GM21737 (cell line): Measurements from ENCODE around the gene TLL1.

Experiments used
- ATAC-seq: cut with Tn5 transposase; IDR thresholded peaks from one replicate; pipeline ENCODE4 v1.9.1; 2021; ENCODE audit warnings: mild to moderate bottlenecking, moderate library complexity; ENCODE audit not compliant: unreplicated experiment

Gene TLL1

DNA sequence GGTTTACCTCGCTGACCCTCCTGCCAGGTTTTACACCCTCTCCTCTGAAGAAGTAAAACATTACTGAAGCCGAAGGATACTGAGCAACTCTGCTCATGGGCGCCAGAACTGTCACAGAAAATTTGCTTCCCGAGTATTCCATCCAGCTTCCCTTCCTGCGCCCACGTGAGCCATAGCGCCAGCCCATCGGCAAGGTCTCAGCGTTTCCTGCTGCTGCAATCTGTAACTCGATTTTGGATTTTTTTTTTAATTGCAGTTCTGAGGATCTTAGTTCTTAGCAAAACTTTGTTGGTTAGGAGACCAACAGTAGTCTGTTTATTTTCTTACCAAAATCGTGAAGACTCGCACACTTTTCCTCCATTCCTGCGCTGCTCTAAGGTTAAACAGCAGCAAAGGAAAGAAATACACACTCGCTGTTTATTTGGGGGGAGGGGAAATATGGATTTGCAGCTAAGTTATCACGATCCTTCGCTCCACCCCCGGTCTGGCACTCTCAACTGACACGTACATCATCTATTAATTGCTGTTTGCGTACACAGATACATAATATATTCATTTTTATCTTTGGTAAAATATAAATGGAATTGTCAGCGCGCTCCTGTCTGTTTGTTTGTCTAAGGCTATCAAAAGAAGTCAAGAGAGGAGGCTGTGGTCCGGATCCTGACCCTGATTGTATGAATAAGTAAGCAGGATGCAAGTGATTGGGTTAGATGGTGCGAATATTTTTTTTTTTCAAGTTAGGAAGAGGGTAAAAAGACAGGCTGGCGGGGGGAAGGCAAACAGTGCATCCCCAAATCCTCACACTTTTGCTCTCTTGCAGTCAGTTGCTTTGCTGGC lies at the start of gene TLL1:
Gene TLL1, plus strand, starts transcription at position 777 of the 837 bp plus-strand sequence. CDS start 668 bp downstream, outside the sequence.
- no peak for ATAC-seq

DNA sequence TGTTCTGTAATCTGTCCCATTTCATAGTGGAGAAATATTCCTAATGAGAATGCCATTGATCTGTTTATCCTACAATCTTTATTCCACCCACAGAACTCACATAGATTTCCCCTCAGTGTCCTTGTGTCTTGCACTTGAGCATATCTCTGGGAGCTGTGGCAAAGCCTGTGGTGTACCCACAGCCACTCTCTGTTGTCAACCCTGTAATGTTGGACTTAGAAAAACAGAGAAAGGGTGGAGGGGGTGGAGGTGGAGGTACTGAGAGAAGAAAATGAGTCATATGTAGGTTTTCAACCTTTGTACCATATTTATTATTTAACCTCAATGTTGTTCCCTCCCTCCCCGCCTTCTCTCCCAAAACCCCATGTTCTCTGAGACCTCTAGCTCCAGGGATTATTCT lies 46.9 kb upstream of the TLL1 start:
- ATAC-seq = no peak

DNA sequence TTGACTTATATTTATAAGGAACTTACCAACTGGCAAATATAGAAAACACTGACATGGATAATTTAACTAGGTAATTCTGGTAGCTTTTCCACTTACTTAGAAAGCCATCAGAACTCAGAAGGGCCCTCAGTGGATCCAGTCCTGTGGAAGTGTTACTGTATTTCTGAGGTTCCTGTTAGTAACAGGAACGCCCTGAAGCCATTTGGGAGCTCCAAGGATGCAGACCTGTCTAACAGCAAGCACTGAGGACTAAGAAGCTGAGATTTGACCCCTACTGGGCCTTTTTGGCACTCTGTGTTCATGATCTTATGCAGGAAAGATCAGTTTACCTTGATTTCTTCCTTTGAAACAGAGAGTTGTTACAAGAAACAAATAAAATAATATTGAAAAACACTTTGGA lies 46.0 kb upstream of the TLL1 start:
- ATAC-seq = no peak

DNA sequence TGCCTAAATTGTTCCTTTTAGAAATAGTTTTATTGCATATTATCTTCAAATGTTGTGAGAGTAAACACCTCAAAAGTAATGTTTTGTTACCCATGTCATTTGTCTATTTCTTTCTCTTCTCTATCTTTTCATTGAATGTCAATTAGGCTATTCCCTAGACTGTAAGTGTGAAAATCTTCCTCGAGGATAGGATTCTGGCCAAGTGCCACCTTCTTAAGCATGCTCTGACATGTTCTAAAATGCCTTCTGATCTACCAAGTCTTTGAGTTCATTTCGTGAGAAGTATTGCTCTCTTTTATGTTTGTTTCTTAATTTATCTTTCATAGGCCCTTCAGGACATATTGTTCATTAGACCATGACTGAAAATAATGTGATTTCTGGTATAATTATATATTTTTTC lies 44.1 kb upstream of the TLL1 start:
- no peak for ATAC-seq

DNA sequence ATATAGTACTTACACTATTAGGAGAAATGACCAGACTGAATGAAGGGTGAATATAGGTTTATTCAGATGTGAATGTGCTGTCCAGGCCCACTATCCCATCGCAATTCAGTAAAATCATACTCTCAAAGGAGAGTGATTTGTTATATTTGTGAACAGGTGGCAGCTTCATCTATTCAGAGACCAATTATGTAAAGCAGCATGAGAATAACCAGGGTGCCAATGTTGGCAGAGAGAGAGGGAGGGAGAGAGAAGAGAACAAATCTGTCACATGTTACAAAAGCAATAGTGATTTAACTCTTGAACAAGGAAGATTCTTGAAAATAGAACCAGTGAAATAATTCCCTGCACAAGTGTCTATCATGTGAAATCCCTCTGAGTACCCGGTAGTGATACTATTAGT lies 38.9 kb upstream of the TLL1 start:
- ATAC-seq = no peak

DNA sequence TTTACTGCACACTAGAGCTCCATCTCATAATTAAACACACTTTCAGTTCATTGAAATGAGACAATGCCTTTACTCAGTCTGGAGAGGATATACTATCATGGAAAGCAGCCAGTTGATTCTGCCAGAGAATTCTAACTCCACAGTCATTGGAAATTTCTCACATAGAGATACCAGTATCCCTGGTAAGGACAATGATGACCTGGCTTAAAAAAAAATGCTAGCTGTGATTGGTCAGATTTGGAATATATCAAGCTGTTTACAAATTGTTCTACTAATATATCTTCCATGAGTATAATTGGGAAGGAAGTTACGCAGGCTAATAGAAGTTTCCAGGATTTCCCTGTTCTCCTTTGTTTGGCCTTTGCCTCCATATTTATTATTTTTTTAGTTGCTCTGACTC lies 34.5 kb upstream of the TLL1 start:
- ATAC-seq = no peak

DNA sequence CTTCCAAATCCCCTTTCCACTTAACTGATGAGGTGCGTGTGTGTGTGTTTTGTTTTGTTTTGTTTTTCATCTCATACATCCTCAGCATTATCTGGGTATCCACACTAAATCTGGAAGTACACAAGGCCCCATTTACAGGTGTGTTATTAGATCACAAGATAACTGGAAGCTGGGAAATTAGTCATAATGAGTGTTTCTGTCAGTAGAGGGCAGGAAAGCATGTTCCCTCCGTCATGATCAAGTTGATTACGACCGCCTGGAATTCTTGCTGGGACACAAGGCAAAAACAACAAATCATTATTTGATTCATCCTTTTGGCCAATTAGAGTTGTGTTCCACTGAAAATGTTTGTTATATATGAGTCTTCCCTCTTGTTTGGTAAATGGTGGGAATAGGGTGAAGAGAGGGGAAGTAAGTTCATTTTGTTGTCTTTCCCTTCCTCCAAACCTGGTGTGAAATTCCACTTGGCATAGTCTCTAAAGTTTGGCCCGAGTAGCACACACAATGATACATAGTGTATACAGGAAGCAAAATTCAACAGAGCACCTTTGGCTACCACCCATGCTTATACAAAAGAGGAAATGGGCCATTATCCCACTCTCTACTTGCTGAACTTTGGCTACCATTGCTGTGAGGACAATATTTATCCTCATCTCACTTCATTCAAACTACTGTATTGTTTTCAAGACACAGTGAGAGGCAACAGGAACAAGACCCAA lies 33.3 kb upstream of the TLL1 start:
- no peak for ATAC-seq

DNA sequence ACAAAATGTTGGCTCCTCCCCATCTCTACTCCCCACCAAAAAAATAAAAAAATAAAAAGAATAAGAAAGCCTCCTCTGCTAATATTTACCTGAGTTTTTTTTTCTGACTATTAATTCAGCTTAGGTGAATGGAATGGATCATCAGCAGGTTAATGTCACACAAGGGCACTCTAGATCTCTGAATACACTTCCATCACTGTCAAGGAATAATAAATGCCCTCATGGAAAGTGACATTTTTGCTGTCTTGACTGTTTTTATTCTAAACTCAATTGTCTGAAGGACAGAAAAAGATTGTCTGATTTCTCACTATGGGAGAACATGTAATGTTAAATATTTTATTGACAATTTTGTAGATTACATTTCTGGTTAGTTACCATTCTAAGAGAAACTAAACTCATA lies 30.4 kb upstream of the TLL1 start:
- no peak for ATAC-seq

DNA sequence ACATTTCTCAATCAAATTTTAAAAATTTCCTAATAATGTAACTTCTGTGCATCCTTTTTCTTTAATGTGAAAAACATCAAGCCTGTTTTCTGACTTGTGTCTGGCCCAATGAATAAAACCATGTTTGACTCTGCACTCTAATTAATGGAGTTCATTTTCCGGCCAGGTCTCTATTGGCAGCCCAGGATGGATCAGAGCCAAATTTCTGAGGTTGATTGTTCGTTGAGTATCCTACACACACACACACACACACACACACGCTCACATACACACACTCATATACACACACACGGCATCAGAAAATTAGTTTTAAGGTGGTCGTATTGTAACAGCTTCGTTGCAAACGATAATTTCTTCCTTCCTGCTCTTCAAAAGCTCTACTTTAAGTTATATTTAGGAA lies 28.9 kb upstream of the TLL1 start:
- ATAC-seq = no peak

DNA sequence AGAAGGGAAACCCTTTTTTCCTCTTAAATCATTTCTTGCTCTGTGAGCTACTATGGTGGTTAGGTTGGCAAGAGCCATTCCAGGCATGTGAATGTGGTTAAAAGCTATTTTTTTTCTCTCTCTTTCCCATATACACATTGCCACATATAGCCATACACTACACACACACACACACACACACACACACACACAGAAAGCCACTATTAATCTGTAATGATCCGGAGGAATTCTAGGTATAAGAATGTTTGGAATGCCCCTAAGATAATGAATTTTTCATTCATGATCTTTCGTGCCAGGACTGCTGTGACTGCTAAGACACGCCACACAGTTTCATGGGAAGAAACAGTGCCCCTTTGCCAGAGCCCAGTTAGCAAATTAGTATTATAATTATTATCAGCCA lies 21.8 kb upstream of the TLL1 start:
- ATAC-seq = no peak

DNA sequence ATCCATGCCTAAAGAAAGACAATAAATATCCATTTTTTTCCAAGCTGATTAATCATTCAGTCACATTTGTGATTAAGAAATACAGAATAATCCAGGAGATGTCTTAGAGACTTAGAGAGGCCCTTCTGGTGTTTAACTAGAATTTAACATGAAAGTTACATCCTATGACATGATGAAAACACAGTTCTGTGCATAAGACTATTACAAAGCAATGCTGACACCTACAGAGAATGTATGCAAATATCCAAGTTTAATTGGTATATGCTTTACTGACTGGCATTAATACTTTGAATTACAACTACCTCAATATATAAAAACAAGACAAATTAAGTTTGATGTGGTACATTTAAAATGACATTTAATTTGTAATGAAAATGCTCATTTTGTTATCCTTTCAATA lies 17.8 kb upstream of the TLL1 start:
- ATAC-seq = no peak

DNA sequence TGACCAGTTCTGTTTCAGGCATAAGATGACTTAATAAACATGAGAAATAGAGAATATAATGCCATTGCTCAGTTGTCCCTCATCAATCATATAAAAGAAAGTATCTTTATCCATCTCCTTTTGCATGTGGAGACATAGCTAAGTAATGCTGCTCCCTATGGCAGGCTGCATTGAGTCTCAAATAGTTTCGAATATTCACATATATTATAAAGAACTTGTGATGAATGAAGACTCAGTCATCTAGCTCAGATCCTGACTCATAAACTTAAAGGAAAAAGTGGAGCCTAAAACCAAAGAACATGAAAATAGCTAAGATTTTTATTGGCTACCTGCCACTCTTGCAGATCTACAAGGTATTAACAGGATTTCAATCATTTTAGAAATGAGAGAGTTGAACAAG lies 11.7 kb upstream of the TLL1 start:
- ATAC-seq = no peak

DNA sequence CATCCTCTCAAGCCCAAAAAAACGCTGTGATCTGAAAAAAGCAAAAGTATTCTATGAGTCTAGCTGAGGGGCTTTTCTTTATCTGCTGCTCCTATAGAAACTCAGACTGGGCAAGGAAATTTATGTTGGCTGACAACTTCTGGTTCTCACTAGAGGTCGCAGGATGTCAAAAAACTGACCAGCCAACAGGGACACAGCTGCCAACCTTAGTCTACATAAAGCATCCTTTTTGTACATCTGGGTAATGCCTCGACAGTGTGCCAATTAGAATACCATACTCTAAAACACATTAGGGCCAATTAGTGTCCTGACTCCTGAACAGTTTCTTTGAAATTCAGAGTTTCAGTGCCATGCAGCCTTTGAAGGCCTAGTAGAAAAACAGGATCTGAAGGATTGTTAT lies 8.8 kb upstream of the TLL1 start:
- no peak for ATAC-seq

DNA sequence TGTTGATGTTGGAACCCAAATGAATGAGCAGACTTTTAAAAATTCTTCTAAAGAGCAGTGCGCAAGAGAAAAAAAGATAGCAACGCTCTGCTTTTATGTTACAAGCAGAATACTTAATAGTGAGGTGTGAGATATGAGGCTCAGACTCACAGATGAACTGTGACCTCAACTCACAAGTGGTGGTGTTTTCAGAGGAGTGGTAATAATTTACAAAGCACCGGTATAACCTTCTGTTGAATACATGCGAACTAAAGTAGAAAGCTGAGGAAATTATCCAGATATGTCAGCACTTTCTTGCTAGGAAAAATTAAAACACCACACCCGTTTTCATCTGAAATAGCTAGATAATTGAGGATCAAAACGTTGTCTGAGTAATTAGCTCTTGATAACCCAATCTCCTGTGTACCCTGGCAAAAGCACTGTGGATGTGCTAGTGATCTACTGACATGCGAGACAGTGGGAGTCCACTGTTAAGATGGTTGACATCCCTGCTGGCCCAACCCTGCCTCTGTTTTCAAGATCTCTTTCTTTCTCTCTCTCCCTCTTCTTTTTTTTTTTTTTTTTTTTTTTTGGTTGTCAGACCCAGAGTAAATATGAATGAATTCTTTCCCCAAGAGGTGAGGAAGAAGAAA lies 6.9 kb upstream of the TLL1 start:
- ATAC-seq = no peak

DNA sequence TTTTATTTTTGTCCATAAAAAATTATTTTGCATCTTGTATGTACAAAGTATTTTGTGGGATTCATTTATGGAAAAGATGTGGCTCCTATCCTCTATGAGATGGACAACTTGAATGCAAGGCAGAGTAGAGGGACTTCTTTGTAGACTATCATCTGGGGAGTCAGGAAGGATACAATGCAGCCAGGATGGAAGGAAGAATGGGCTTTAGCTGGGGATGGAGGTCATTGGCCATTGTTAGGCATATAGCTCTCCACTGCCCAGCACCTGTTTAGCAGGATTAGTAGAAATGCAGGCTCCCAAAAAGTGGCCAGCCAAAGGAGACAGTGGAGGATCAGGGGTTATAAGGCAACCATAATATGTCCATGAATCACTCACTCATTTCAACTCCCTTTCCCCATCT lies 5.1 kb upstream of the TLL1 start:
- ATAC-seq = no peak

DNA sequence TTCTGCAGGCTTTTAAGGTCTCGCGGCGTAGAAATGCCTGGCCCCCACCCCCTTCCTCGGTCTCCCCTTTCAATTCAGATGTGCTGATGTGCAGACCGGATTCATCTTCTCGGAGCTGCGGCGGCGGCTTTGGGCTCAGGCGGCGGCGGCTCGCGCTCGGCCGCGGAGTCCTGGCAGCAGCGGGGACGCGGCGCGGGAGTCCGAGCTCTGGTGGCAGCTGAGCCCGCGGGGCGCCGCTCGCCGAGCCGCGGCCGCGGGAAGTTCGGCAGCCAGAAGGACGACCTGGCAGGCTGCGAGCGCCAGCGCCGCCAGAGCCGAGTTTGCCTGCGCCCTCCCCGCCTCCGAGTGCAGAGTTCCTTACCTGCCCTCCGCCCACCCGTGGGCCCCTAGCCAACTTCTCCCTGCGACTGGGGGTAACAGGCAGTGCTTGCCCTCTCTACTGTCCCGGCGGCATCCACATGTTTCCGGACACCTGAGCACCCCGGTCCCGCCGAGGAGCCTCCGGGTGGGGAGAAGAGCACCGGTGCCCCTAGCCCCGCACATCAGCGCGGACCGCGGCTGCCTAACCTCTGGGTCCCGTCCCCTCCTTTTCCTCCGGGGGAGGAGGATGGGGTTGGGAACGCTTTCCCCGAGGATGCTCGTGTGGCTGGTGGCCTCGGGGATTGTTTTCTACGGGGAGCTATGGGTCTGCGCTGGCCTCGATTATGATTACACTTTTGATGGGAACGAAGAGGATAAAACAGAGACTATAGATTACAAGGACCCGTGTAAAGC lies 448 bp downstream of the TLL1 start:
- no peak for ATAC-seq

DNA sequence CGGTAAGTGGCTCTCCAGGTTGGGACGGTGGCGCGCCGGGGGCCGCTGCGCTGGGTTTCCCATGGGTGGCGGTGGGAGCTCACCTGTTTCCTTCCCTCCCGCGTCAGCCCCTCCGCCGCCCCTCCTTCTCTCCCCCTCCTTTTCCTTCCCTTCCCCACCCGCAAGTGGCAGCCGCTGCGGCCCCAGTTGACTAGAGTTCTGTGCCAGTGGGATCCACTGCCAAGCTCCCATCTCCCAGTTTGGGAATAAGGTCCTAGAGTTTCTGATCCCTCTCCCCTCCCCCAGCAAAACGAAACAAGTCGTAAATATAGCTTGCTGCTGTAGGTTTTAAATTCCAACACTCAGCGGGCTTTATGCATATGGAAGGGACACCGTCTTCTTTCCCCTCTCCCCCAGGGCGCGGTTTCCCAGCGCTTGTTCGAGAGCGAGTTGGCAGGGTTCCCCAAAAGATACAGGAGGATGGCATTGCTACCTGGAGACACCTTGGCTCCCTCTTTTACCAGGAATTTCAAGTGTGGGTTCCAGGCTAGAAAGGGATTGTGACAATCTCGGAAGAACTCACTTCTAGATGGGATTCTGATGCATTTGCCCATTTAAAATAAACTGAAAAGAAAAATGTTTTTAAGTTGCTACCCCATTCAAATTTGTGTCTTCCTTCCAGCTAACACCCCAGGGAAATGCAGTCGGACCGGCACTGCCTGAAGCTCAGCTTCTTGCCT lies 1.2 kb downstream of the TLL1 start:
- ATAC-seq = no peak

DNA sequence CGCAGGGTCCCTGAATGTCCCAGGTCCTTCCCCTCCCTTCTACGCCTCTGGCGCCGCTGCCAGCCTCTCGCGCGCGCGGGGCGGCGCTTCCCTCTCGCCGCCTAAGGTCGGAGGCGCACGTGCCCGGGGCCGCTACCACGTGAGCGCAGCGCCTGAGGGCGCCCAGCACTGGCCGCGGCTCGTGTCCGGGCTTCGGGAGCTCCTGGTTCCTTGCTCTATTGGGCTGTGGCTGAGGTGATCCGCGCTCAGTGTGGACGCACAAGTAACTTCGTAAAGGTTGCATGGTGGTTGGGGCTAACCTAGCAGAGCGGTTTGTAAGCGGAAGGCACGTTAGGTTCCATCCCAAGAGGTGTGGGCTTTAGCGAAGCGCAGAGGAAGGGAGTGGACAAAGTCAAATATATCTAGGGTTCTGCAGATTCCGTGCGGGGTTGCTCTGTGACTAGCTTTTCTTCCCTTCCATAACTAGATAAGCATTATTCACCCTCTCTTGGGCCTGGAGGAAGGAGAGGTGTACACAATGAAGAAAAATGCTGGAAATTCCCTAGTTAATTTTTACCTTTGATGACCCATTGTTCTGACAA lies 1.8 kb downstream of the TLL1 start:
- no peak for ATAC-seq

DNA sequence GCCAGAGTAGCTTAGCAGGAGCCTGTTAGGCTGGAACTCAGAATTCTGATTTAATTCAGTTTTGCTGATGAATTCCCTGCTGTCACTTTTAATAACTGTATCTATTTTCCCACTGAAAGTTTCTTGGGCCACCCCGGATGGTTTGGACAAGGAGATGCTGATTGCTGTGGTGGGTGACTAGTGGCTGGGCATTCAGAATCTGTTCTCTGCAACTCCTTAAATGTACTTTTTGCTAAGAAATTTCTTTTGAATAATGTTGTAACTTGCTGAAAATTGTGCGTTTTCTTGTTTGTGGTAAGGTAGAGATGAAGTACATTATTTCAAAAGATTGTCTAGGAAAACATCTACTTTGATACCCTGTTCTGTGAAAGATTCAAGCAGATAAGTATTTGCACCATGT lies 2.4 kb downstream of the TLL1 start:
- ATAC-seq = no peak

DNA sequence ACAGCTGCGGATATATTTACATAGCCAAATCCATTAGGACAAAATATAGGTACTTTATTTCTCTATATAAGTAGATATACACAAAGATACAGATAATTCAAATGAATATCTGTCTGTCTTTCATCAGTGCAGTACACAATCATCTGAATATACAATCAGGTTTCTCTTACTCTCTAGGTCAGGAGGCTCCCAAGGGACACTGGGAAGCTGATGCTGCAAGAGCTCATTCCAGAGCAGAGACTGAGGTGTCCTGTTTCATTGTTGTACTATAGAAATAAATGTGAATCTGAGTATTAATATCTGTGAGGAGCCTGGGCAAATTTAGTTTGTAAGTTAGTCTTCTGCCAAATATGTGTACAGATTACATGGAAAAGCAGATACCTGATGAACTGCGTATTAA lies 4.2 kb downstream of the TLL1 start:
- no peak for ATAC-seq
